ENCODE measurements around the gene KCNA3. TPM values are rescaled to one million over a fixed set of nuclear protein-coding genes. Genes with fewer than 3 reads are reported as not detected.

Gene KCNA3
- polyA plus RNA-seq, 1 donor from 2014 or later, result 55.9 TPM

GRCh38 chr1:110690709-110691365, 16.1 kb upstream of the KCNA3 start:
- Mint-ChIP-seq H3K9me3 (no peaks in the 10 kb centered on the region), H3K27me3 (peaks cover 7% of the 10 kb centered on the region), H3K36me3 (peaks cover 5% of the 10 kb centered on the region), H3K27ac (no peak overlapping the region), H3K4me3 (no peak overlapping the region), H3K4me1 (peaks cover 0 to 8% (median 8%) of the 10 kb centered on the region in 3 donors)

- Mint-ChIP-seq H3K36me3 (peaks cover 5% of the 10 kb centered on the region), H3K9me3 (no peaks in the 10 kb centered on the region), H3K4me3 (no peak overlapping the region), H3K27me3 (peaks cover 7% of the 10 kb centered on the region), H3K27ac (no peak overlapping the region), H3K4me1 (peaks cover 0 to 8% (median 8%) of the 10 kb centered on the region in 3 donors)
Measured at GRCh38 chr1:110689868-110690267, 15.1 kb upstream of the KCNA3 start.

GRCh38 chr1:110688514-110688913, 13.8 kb upstream of the KCNA3 start:
- H3K9me3 Mint-ChIP-seq, result no peaks in the 10 kb centered on the region

GRCh38 chr1:110687250-110687649, 12.5 kb upstream of the KCNA3 start:
- Mint-ChIP-seq H3K36me3 (peaks cover 5% of the 10 kb centered on the region), H3K4me3 (no peak overlapping the region), H3K9me3 (no peaks in the 10 kb centered on the region), H3K27me3 (peaks cover 5% of the 10 kb centered on the region), H3K4me1 (peaks cover 0 to 8% (median 8%) of the 10 kb centered on the region in 3 donors), H3K27ac (no peak overlapping the region)

More at GRCh38 chr1:110688514-110688913, 13.8 kb upstream of the KCNA3 start:
- H3K27me3 Mint-ChIP-seq, result peaks cover 7% of the 10 kb centered on the region
- peaks cover 0 to 8% (median 8%) of the 10 kb centered on the region in 3 donors for H3K4me1 Mint-ChIP-seq
- H3K4me3 Mint-ChIP-seq, result no peak overlapping the region
- peaks cover 5% of the 10 kb centered on the region for H3K36me3 Mint-ChIP-seq
- H3K27ac Mint-ChIP-seq, result no peak overlapping the region

GRCh38 chr1:110686188-110686587, 11.4 kb upstream of the KCNA3 start:
- Mint-ChIP-seq H3K27me3 (peaks cover 3% of the 10 kb centered on the region), H3K27ac (peak overlapping the region in 1 of 3 donors; percentile 36), H3K4me3 (no peak overlapping the region), H3K36me3 (peaks cover 5% of the 10 kb centered on the region), H3K4me1 (peaks cover 0 to 8% (median 8%) of the 10 kb centered on the region in 3 donors), H3K9me3 (no peaks in the 10 kb centered on the region)

- H3K4me1 Mint-ChIP-seq, result peaks cover 0 to 8% (median 8%) of the 10 kb centered on the region in 3 donors
- no peak overlapping the region for H3K27ac Mint-ChIP-seq
- H3K4me3 Mint-ChIP-seq, result no peak overlapping the region
- H3K36me3 Mint-ChIP-seq, result peaks cover 7% of the 10 kb centered on the region
- H3K27me3 Mint-ChIP-seq, result peaks cover 3% of the 10 kb centered on the region
- H3K9me3 Mint-ChIP-seq, result no peaks in the 10 kb centered on the region
Measured at GRCh38 chr1:110684491-110684890, 9.8 kb upstream of the KCNA3 start.

- Mint-ChIP-seq H3K27me3 (peaks cover 3% of the 10 kb centered on the region), H3K9me3 (no peaks in the 10 kb centered on the region), H3K4me1 (peaks cover 0 to 10% (median 10%) of the 10 kb centered on the region in 3 donors), H3K36me3 (peaks cover 7% of the 10 kb centered on the region), H3K27ac (no peak overlapping the region), H3K4me3 (no peak overlapping the region)
Measured at GRCh38 chr1:110682898-110683297, 8.2 kb upstream of the KCNA3 start.

GRCh38 chr1:110680036-110680735, 5.4 kb upstream of the KCNA3 start:
- H3K4me3 Mint-ChIP-seq, result peak overlapping the region in 2 of 4 donors; percentile 50 to 57

GRCh38 chr1:110677526-110677925, 2.8 kb upstream of the KCNA3 start:
- H3K4me1 Mint-ChIP-seq, result peaks cover 9 to 23% (median 16%) of the 10 kb centered on the region in 3 donors
- peaks cover 4% of the 10 kb centered on the region for H3K27me3 Mint-ChIP-seq
- H3K36me3 Mint-ChIP-seq, result peaks cover 4% of the 10 kb centered on the region
- no peak overlapping the region for H3K27ac Mint-ChIP-seq
- peak overlapping the region in 1 of 4 donors; percentile 93 for H3K4me3 Mint-ChIP-seq
- no peaks in the 10 kb centered on the region for H3K9me3 Mint-ChIP-seq

More at GRCh38 chr1:110680036-110680735, 5.4 kb upstream of the KCNA3 start:
- Mint-ChIP-seq H3K4me1 (peaks cover 9 to 15% (median 12%) of the 10 kb centered on the region in 3 donors), H3K9me3 (no peaks in the 10 kb centered on the region), H3K27ac (no peak overlapping the region), H3K27me3 (no peaks in the 10 kb centered on the region), H3K36me3 (peaks cover 2% of the 10 kb centered on the region)

GRCh38 chr1:110676970-110677369, 2.2 kb upstream of the KCNA3 start:
- no peaks in the 10 kb centered on the region for H3K9me3 Mint-ChIP-seq
- H3K36me3 Mint-ChIP-seq, result peaks cover 4% of the 10 kb centered on the region
- H3K27ac Mint-ChIP-seq, result no peak overlapping the region
- peak overlapping the region in 1 of 4 donors; percentile 93 for H3K4me3 Mint-ChIP-seq
- H3K4me1 Mint-ChIP-seq, result peaks cover 10 to 26% (median 20%) of the 10 kb centered on the region in 3 donors
- peaks cover 4% of the 10 kb centered on the region for H3K27me3 Mint-ChIP-seq

GRCh38 chr1:110675060-110675791, 486 bp upstream of the KCNA3 start:
- peak overlapping the region; percentile 87 to 99 (median 95) for H3K4me3 Mint-ChIP-seq
- H3K27me3 Mint-ChIP-seq, result peaks cover 4% of the 10 kb centered on the region
- peaks cover 21 to 41% (median 34%) of the 10 kb centered on the region in 3 donors for H3K4me1 Mint-ChIP-seq
- peaks cover 3% of the 10 kb centered on the region for H3K36me3 Mint-ChIP-seq
- H3K27ac Mint-ChIP-seq, result peak overlapping the region; percentile 47 to 87 (median 84)
- H3K9me3 Mint-ChIP-seq, result no peaks in the 10 kb centered on the region

GRCh38 chr1:110673805-110674336, 869 bp downstream of the KCNA3 start:
- H3K36me3 Mint-ChIP-seq, result peaks cover 3% of the 10 kb centered on the region
- peak overlapping the region; percentile 83 to 98 (median 95) for H3K27ac Mint-ChIP-seq
- peaks cover 25 to 48% (median 38%) of the 10 kb centered on the region in 3 donors for H3K4me1 Mint-ChIP-seq

GRCh38 chr1:110673197-110673701, 1.5 kb downstream of the KCNA3 start:
- H3K4me1 Mint-ChIP-seq, result peaks cover 28 to 52% (median 38%) of the 10 kb centered on the region in 3 donors
- H3K4me3 Mint-ChIP-seq, result peak overlapping the region; percentile 90 to 100 (median 98)
- H3K27ac Mint-ChIP-seq, result peak overlapping the region; percentile 83 to 98 (median 95)
- no peaks in the 10 kb centered on the region for H3K9me3 Mint-ChIP-seq
- peaks cover 3% of the 10 kb centered on the region for H3K36me3 Mint-ChIP-seq
- H3K27me3 Mint-ChIP-seq, result peaks cover 4% of the 10 kb centered on the region

More at GRCh38 chr1:110673805-110674336, 869 bp downstream of the KCNA3 start:
- H3K27me3 Mint-ChIP-seq, result peaks cover 4% of the 10 kb centered on the region
- H3K4me3 Mint-ChIP-seq, result peak overlapping the region; percentile 90 to 100 (median 98)
- H3K9me3 Mint-ChIP-seq, result no peaks in the 10 kb centered on the region

GRCh38 chr1:110672753-110673108, 2.0 kb downstream of the KCNA3 start:
- peaks cover 25 to 51% (median 38%) of the 10 kb centered on the region in 3 donors for H3K4me1 Mint-ChIP-seq
- H3K36me3 Mint-ChIP-seq, result peaks cover 3% of the 10 kb centered on the region
- H3K27ac Mint-ChIP-seq, result peak overlapping the region; percentile 83 to 98 (median 95)
- H3K27me3 Mint-ChIP-seq, result peaks cover 4% of the 10 kb centered on the region
- H3K9me3 Mint-ChIP-seq, result no peaks in the 10 kb centered on the region
- H3K4me3 Mint-ChIP-seq, result peak overlapping the region; percentile 90 to 100 (median 98)

Measured in IgD-negative memory B cell (primary cell).